HG03520 (cell line): ENCODE data around the gene TYW1B.
"Not testable (repeated sequence)": the region's sequence is repeated elsewhere in the genome, so short reads cannot be mapped to it uniquely, and the experiment has no call there.

ENCODE experiments used
- ATAC-seq: cut with Tn5 transposase; IDR thresholded peaks from one replicate; pipeline ENCODE4 v1.9.1; 2021; ENCODE audit warnings: mild to moderate bottlenecking, moderate library complexity; ENCODE audit not compliant: unreplicated experiment

The TYW1B gene

GRCh38 chr7:72760602-72761001 is 67.4 kb downstream of the TYW1B start:
- ATAC-seq, result no peak

- ATAC-seq, result no peak
Observed at GRCh38 chr7:72754312-72754711, 73.7 kb downstream of the TYW1B start.

GRCh38 chr7:72753781-72754180 is 74.2 kb downstream of the TYW1B start:
- ATAC-seq, result no peak

GRCh38 chr7:72753229-72753628 is 74.8 kb downstream of the TYW1B start:
- ATAC-seq, result not testable (repeated sequence)

- no peak for ATAC-seq
Observed at GRCh38 chr7:72751978-72752377, 76.0 kb downstream of the TYW1B start.

- ATAC-seq, result no peak
Observed at GRCh38 chr7:72751378-72751777, 76.6 kb downstream of the TYW1B start.

- not testable (repeated sequence) for ATAC-seq
Observed at GRCh38 chr7:72748649-72749048, 79.4 kb downstream of the TYW1B start.

GRCh38 chr7:72744244-72744926 is 83.6 kb downstream of the TYW1B start:
- not testable (repeated sequence) for ATAC-seq

- not testable (repeated sequence) for ATAC-seq
Observed at GRCh38 chr7:72743801-72744200, 84.2 kb downstream of the TYW1B start.

GRCh38 chr7:72739716-72740115 is 88.3 kb downstream of the TYW1B start:
- not testable (repeated sequence) for ATAC-seq

- not testable (repeated sequence) for ATAC-seq
Observed at GRCh38 chr7:72735855-72736254, 92.1 kb downstream of the TYW1B start.

GRCh38 chr7:72730815-72731214 is 97.2 kb downstream of the TYW1B start:
- ATAC-seq, result not testable (repeated sequence)

GRCh38 chr7:72730384-72730783 is 97.6 kb downstream of the TYW1B start:
- not testable (repeated sequence) for ATAC-seq

- not testable (repeated sequence) for ATAC-seq
Observed at GRCh38 chr7:72729130-72729529, 98.9 kb downstream of the TYW1B start.

- not testable (repeated sequence) for ATAC-seq
Observed at GRCh38 chr7:72722694-72723093, 105.3 kb downstream of the TYW1B start.

- ATAC-seq, result not testable (repeated sequence)
Observed at GRCh38 chr7:72720890-72721289, 107.1 kb downstream of the TYW1B start.

- ATAC-seq, result not testable (repeated sequence)
Observed at GRCh38 chr7:72717252-72717774, 110.7 kb downstream of the TYW1B start.

- not testable (repeated sequence) for ATAC-seq
Observed at GRCh38 chr7:72711927-72712326, 116.1 kb downstream of the TYW1B start.

- no peak for ATAC-seq
Observed at GRCh38 chr7:72710983-72711382, 117.0 kb downstream of the TYW1B start.

GRCh38 chr7:72709909-72710308 is 118.1 kb downstream of the TYW1B start:
- ATAC-seq, result no peak

GRCh38 chr7:72708371-72709050 is 119.5 kb downstream of the TYW1B start:
- not testable (repeated sequence) for ATAC-seq

- no peak for ATAC-seq
Observed at GRCh38 chr7:72706521-72706920, 121.5 kb downstream of the TYW1B start.
